ENCODE measurements around the gene FHAD1.

FHAD1 gene

DNA sequence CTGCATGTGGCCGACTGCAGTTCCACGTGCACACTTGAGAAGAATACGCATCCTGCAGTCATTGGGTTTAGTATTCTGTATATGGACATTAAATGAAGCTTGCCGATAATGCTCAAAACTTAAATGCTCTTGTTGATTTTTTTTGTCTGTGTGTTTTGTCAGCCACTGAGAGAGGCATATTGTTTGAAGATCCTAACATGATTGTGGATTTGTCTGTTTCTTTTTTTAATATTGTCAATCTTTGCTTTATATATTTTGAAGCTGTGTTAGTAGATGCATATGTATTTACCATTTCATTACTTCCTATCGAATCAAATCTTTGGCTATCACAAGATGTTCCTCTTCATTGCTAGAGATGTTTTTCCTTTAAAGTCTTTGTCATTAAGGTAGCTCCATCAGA is 73.2 kb downstream of the FHAD1 start:
- TF ChIP-seq, protein P1, sequence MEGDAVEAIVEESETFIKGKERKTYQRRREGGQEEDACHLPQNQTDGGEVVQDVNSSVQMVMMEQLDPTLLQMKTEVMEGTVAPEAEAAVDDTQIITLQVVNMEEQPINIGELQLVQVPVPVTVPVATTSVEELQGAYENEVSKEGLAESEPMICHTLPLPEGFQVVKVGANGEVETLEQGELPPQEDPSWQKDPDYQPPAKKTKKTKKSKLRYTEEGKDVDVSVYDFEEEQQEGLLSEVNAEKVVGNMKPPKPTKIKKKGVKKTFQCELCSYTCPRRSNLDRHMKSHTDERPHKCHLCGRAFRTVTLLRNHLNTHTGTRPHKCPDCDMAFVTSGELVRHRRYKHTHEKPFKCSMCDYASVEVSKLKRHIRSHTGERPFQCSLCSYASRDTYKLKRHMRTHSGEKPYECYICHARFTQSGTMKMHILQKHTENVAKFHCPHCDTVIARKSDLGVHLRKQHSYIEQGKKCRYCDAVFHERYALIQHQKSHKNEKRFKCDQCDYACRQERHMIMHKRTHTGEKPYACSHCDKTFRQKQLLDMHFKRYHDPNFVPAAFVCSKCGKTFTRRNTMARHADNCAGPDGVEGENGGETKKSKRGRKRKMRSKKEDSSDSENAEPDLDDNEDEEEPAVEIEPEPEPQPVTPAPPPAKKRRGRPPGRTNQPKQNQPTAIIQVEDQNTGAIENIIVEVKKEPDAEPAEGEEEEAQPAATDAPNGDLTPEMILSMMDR (IDR thresholded peaks at IDR 0.05; ENCODE audit: borderline replicate concordance, insufficient read depth, low read depth, low read length): no peak
- H3K4me3 ChIP-seq (ENCODE audit: low read depth, low read length): no peak overlapping the region

DNA sequence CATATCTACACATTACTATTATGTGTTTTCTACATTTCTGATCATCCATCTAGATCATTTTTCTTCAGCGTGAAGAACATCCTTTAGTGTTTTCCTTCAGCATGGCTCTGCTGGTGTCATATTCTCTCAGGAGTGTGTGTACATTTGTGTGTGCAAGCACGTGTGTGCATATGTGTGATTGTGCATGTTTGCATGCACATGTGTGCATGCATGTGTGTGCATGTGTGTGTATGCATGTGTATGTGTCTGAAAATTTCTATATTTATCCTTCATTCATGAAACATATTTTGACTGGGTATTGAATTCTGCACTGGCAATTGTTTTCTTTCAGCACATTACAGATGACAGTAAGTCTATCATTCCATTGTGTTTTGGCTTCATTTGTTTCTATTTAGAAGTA is 74.6 kb downstream of the FHAD1 start:
- H3K4me3 ChIP-seq (ENCODE audit: low read depth, low read length): no peak overlapping the region
- TF ChIP-seq, protein P1 (IDR thresholded peaks at IDR 0.05; ENCODE audit: borderline replicate concordance, insufficient read depth, low read depth, low read length): no peak

DNA sequence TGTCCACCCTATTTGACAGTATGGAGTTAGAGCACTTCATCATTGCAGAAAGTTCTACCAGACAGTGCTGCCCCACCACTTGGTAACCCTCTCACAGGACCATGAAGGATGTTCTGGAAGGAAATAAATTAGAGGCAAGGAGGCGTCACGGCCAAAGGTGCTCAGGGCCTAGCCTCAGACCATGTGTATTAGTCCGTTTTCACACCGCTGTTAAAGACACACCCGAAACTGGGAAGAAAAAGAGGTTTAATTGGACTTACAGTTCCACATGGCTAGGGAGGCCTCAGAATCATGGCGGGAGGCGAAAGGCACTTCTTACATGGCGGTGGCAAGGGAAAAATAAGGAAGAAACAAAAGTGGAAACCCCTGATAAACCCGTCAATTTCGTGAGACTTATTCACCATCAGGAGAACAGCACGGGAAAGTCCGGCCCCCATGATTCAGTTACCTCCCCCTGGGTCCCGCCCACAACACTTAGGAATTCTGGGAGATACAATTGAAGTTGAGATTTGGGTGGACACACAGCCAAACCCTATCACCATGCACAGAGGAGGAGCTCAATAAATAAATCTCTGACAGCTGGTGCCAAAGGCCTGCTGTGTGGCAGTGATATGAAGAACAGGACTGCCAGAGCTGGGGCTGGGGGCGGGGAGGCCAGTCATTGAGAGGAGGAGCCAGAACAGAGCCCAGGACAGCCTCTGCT is 75.8 kb downstream of the FHAD1 start:
- no peak overlapping the region for H3K4me3 ChIP-seq (ENCODE audit: low read depth, low read length)
- TF ChIP-seq, protein P1 (IDR thresholded peaks at IDR 0.05; ENCODE audit: borderline replicate concordance, insufficient read depth, low read depth, low read length): no peak

DNA sequence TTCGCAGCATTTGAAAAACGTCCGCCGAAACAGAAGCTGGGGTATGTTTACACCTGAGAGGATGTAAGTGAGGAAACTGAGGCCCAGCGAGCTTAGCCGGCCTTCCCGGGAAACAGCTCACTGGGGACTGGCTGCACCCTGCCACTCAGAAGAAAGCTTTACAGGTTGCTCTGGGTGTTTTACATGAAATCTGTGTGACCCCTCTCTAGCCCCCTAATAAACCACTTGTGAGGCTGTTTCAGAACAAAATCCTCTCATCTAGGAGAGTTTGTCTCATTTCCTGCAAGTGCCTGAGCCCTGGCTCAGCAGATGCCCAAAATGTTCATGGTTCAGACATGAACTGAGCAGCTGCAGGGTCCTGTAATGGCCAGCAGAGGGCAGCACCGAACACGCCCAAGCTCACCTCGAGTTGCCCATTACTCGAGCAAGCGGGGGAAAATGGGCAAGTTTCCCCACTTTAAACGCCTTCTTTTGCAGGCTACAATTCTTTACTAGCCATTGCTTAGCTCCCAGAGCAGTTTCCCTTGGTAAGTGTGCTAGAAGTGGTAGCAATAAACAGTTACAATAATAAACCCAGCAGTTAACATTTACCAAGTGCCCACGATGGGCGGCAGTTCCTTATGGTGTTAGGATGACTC is 76.4 kb downstream of the FHAD1 start:
- H3K4me3 ChIP-seq (ENCODE audit: low read depth, low read length): no peak overlapping the region
- TF ChIP-seq, protein P1 (IDR thresholded peaks at IDR 0.05; ENCODE audit: borderline replicate concordance, insufficient read depth, low read depth, low read length): peak; percentile 93

DNA sequence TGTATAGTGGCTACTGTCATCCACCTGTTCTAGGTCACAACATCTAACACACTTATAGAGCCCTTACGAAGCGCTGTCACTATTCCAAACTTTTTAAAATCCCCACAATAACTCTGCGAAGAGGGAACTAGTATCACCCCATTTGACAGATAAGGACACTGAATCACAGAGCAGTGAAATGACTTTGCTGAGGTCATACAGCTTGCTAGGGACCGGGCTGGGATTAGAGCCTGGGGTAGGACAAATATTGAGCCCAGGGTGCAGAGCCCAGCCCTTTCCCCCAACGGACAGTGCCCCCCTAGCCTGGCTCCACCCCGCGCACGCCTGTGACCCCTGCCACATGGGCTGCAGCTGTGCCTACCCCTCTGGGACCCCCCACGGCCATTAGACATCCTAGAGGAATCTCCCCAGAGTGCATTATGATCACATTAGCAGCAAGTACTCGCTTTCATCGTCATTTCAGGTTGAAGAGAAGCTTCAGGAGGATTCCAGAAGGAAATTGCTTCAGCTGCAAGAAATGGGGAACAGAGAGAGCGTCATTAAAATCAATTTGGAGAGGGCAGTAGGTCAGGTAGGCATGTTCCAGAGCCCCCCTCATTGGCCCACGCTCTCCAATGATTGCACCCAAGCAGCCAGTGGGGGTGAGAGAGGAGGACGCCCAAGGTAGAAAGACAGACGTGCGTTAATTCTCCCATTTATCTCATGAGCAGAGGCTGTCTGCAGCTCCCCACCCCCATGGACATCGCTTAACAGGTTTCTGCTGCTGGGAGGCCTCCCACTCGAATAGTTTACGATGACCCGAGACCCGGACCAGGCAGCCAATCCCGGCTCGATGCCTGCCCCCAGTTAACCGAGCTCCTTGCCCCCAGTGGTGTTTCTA is 77.2 kb downstream of the FHAD1 start:
- no peak overlapping the region for H3K4me3 ChIP-seq (ENCODE audit: low read depth, low read length)
- TF ChIP-seq, protein P1 (IDR thresholded peaks at IDR 0.05; ENCODE audit: borderline replicate concordance, insufficient read depth, low read depth, low read length): no peak

DNA sequence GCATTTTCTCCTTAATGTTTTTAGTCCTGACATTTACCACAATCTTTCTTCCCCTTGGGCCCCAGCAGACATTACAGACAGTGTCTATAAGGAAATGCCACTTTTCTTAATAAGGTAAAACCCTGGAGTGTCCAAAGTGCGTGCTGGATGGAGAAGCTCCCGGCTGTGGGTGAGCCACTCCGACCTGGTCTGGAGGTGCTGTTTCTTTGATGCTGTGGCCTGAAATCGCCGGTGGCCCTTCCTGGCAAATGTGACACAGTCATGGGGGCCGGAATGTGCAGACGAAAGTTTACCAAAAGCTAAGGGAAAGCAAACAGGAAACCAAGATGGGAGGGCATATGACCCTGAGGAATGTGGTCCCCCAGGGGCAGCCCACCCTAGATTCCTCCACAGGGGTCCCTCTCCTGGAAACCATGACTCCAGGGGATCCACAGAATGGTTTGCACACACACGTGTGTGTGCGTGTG is 77.9 kb downstream of the FHAD1 start:
- TF ChIP-seq, protein P1 (IDR thresholded peaks at IDR 0.05; ENCODE audit: borderline replicate concordance, insufficient read depth, low read depth, low read length): no peak

More for the DNA sequence above, 77.9 kb downstream of the FHAD1 start:
- no peak overlapping the region for H3K4me3 ChIP-seq (ENCODE audit: low read depth, low read length)

All from GM12875 (cell line).